ENCODE results near the gene TLR5. TPM values are rescaled to one million over a fixed set of nuclear protein-coding genes. Genes with fewer than 3 reads are reported as not detected.

TLR5 gene
- total RNA-seq, 2 donors from 2014 or later: 1.3 to 3.5 TPM

Other genes with a start within 250 kb of the TLR5 start
- gene SUSD4, start 220.9 kb upstream of the TLR5 start, total RNA-seq: under 1 TPM; 0.15 to 0.28 TPM